ENCODE measurements around the gene TPCN2.
A peak's percentile ranks its signal among the peaks of the same experiment; 100 is the strongest.
"Not testable (repeated sequence)": the region's sequence is repeated elsewhere in the genome, so short reads cannot be mapped to it uniquely, and the experiment has no call there.

TPCN2 gene

DNA sequence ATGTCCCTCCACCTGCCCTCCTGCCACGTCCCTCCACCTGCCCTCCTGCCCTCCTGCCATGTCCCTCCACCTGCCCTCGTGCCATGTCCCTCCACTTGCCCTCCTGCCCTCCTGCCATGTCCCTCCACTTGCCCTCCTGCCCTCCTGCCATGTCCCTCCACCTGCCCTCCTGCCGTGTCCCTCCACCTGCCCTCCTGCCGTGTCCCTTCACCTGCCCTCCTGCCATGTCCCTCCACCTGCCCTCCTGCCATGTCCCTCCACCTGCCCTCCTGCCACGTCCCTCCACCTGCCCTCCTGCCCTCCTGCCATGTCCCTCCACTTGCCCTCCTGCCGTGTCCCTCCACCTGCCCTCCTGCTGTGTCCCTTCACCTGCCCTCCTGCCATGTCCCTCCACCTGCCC is 28.2 kb downstream of the TPCN2 start:
- not testable (repeated sequence) for DNase-seq

DNA sequence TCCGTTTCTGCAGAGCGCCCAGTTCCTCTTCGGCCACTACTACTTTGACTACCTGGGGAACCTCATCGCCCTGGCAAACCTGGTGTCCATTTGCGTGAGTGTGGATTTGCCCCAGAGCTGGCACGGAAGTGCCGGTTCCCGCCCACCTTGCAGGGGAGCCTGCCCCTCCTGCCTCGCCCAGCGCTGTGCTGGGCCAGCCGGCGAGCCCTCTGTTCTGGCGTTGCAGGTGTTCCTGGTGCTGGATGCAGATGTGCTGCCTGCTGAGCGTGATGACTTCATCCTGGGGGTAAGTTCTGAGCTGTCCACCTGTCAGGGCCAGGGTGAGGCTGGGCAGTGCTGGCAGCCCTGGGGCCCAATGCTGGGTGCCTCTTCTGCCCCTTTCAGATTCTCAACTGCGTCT is 29.8 kb downstream of the TPCN2 start:
- DNase-seq: no peak

DNA sequence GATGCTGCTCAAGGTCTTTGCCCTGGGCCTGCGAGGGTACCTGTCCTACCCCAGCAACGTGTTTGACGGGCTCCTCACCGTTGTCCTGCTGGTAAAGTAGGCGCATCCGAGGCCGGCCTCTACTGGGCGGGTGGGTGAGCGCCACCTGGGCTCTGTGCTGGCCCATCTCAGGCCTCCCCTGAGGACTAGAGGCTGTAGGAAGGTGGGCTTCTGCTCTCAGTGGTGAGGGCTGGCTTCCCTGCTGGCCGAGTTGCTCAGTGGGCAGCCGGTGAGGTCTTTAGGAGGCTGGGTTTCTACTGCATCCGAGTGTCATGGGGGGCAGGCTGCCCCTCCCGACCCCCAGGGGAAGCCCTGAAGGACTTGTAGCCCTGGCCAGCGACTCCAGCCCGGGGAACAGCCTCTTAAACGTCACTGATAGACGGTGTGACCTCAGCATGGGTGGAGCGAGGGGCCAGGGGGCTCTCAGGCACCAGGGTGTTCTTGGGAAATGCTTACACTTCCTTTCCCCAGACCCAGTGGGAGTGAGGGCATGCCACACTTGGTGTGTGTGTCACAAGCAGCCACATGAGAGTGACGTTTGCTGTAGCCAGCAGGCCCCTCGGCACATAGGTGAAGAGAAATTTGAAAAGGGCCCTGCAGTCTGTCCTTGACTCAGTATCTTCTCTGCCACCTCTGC is 30.3 kb downstream of the TPCN2 start:
- no peak for DNase-seq

DNA sequence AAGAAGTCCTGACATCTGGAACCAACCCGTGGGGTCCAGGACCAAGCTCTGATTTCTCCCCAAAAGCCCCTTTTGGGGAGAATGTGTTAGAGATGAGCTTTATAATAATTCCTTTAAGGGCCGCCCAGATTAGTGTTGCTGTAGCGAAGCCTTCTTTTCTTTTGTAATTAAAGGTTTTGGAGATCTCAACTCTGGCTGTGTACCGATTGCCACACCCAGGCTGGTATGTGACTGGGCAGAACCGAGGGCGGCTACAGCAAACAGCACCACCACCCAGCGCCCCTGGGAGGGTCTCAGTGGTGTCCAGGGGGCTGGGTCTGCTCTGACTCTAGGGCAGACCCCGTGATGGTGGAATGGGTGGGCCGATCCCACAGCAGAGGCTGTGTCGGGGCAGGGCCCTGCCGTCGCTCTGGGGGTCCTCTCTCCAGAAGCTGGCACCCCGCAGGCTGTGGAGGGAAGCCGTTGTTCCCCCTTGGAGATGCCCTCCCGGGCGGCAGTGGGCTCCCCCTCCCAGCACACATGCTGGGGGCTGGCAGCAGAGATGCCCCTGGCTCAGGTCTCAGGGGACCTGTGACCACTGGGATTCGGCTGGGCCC is 31.0 kb downstream of the TPCN2 start:
- DNase-seq: no peak

DNA sequence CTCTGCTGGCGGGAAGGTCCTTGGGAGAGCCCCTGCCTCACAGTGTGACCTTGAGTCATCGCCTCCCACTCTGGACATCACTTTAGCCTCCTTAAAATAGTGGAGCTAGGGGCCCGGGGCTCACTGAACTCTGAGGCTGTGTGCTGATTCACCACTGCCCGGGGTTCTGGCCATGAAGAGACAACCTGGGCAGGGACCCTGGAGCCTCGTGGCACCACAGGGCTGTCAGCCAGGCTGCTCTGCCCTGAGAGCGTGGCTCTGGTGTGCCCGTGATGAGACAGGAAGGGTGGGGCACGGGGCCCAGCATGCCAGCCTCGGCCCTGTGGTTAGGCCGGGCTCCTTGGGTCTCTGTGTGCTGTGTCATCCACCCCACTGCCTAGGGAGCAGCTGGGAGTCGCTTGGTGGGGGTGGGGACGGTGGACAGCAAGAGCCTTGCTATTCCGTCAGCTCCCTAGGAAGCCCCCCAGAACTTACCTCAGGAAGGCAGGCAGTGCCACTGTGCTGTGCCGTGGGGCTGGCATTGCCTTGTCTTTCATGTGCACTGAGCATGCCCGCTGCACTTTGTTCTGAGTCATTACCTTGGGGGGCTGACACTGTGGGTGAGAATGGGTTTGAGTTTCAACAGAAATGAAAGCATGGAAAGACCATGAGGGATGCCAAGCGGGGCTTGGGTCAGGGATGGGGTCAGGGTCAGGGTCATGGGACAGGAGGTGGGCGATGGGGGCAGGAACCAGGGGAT is 31.7 kb downstream of the TPCN2 start:
- DNase-seq: peak in 1 of 5 donors; percentile 78

DNA sequence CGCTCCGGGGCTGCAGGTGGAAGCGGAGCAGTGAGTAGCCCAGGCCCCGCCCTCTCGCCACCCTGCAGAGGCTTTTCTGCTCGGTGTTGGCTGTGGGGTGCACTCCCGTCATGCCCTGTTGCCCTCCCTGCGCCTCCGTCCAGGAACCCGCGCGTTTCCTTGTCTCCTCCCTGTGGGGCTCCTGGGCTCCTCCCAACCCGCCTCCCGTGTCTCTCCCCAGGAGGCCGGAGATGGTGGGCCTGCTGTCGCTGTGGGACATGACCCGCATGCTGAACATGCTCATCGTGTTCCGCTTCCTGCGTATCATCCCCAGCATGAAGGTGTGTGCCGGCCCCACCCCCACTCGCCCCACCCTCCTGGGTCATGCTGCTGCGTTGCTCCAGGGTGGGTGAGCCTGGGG is 32.4 kb downstream of the TPCN2 start:
- no peak for DNase-seq

DNA sequence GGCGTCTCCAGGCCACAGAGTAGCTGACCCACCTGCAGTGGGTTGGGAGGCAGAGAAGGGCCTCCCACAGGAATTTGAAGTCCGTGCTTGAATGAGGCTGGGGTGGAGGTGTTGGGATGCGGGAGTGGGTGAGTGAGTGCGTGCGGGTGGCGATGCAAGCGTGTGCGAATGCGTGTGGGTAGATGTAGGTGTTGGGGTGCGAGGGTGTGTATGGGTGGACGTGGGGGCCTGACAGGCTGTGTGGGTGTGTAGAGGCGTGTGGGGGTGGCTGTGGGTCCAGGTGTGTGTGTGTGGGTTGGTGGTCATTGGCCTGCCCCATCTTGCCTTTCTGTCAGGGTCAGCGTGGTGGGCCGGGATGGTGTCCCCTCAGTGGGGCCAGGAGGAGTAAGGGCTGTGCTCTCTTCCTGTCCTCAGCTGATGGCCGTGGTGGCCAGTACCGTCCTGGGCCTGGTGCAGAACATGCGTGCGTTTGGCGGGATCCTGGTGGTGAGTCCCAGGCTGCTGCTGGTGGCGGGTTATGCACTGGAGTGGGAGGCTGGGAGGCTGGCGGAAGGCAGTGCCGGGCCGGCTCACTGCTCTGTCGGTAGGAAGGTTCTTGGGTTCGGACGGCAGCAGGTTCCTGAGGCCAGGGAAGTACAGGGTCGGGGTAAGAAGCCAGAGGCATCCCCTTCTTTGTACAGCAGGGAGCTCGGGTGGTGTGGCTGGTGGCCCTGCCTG is 35.0 kb downstream of the TPCN2 start:
- no peak for DNase-seq

DNA sequence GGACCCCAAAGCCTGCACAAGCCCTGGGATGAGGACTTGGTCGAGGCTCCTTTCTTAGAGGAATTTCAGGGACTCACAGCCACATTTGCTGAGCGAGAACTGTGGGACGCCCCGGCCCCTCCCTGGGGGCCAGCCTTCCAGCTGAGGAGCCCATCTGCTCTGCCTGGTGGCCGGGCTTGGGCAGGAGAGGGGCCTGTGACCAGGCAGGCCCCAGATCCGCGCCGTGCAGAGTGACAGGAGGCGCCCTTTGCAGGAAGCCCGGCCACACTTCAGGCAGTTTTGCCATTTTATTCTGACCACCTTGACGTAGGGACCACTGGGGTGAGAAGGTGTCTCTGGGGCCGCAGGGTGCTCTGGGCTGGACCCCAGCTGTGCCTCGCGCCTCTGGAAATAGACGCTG is 35.6 kb downstream of the TPCN2 start:
- DNase-seq: no peak

DNA sequence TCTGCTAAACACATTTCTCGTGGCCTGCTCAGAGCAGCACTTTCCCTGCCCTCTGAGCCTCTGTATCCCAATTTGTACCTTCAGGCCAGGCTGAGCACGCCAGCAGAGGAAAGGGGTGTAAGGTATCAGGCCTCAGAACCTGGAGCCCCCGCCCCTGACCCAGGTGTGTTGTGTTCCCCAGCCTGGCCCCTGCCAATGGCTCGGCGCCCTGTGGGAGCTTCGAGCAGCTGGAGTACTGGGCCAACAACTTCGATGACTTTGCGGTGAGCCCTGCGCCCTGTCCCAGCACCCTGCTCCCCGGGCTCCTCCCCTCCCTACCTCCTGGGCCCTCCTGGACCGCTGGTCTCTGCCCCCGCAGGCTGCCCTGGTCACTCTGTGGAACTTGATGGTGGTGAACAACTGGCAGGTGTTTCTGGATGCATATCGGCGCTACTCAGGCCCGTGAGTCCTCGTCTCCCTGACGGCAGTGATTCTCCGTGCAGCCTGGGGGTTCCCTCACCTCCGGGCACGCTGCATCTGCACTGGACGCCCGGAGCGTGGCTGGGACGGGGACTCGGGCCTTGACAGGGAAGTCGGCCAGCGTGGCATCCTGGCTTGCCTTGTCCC is 36.9 kb downstream of the TPCN2 start:
- DNase-seq: no peak

DNA sequence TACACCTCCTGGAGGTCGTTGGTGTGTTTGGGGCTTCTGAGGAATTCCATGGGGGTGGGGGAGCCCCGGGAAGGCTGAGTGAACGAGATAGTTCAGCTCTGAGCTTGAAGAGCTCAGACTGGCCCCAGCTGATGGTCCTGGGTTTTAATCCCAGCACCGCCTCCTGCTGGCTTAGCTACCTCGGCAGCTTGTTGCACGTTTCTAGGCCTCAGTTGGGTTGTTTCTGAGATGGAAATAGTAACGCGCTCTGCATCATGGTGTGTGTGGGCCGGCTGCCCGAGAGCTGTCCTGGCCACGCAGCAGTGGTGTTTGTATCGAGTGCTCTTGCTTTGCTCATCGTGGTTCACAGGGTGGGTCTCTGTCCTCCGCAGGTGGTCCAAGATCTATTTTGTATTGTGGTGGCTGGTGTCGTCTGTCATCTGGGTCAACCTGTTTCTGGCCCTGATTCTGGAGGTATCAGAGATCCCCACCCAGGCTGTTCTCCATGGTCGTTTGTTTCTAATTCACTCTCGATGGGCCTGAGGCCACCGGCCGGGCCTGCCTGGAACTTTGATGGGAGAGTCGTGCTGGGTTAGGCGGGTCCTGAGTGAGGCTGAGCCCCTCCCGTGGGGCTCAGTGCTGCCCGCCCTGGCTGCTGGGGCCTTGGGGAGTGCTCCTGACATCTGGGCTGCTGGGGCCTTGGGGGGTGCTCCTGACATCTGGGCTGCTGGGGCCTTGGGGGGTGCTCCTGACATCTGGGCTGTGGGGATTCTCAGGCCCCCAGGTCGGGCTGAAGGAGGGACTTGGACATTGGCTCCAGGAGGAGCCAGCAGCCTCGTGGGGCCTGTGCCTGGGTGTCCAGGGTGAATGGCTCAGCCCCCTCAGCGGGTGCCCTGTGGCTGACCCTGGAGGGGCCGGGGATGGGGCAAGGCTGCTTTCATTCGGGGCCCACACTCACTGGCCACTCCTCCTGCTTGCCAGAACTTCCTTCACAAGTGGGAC is 37.7 kb downstream of the TPCN2 start:
- no peak for DNase-seq

DNA sequence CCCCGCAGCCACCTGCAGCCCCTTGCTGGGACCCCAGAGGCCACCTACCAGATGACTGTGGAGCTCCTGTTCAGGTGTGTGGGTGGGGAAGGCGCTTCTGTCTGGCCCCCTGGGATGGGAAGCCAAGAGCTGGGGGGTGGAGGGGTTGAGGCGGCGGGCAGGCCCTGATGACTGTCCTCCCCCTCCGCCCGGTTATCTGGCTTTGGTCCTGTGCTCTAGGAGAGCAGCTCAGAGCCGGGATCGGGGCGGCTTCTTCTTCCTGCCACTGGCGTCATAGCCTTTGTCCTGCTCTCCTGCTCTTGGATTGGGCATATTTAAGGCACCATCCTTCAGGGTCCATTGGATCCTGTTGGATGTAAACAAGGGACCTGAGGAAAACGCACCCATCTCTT is 38.4 kb downstream of the TPCN2 start:
- DNase-seq: no peak

DNA sequence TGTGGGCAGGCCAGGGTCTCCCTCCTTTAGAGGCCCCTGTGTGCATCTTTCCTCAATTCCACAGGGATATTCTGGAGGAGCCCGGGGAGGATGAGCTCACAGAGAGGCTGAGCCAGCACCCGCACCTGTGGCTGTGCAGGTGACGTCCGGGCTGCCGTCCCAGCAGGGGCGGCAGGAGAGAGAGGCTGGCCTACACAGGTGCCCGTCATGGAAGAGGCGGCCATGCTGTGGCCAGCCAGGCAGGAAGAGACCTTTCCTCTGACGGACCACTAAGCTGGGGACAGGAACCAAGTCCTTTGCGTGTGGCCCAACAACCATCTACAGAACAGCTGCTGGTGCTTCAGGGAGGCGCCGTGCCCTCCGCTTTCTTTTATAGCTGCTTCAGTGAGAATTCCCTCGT is 39.1 kb downstream of the TPCN2 start:
- DNase-seq: no peak

DNA sequence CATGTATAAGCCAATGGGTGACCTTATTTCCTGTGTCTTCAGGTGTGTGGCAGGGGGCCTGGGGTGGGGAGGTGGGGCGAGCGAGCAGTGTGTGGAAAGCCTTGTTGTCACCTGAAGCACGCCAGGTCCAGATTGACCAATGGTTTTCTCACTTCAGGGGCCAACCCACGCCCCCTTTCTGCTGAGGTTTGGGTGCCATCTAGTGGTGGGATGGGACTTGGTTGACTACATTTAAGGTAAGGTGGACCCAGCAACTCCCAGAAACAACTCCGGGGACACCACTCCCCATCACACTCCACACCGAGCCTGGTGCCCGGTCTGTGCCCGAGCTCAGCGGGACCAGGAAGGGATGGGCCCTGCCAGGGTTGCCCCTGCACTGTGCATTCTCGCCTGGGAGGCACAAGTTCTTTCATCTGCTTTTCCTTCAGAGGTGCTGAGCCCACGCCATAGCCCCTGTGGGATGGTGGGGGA is 40.0 kb downstream of the TPCN2 start:
- DNase-seq: peak in 2 of 5 donors; percentile 45

DNA sequence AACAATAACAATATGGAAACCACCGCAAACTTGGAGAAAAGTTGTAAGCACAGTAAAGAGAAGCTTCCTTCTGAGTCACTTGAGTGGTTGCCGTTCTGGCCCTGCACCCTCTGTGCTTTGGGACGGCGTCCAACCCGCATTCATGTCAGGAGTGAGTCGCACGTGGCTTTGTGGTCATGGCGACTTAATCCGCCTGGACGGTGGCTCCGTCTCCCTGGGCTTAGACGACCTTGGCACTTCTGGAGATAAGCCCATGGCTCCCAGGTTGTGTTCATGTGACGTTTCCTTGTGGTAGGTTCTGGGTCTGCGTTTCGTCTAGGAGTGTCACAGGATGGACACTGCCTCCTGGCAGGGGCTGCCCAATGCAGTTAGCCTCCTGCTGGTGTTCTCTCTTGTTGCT is 40.5 kb downstream of the TPCN2 start:
- no peak for DNase-seq

DNA sequence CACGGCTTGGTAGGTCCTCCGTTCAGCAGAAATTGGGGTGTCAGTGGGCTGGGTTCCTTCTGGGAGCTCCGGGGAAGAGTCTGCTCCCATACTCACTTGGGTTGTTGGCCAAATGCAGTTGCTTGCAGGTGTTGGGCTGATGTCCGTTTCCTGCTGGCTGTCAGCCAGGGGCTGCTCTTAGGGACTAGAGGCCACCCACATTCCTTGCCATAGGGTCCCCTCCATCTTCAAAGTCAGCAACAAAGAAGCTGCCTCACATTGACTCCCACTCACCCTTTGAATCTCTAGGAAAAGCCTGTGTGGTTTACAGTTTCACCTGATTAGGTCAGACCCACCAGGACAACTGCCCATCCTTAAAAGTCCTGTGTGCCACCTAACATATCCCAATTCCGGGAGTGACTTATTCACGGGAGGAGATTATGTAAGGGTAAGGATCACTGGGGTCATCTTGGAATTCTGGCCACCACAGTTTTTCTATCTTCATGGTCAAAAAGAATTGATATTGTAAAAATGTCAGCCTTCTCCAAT is 43.0 kb downstream of the TPCN2 start:
- no peak for DNase-seq

DNA sequence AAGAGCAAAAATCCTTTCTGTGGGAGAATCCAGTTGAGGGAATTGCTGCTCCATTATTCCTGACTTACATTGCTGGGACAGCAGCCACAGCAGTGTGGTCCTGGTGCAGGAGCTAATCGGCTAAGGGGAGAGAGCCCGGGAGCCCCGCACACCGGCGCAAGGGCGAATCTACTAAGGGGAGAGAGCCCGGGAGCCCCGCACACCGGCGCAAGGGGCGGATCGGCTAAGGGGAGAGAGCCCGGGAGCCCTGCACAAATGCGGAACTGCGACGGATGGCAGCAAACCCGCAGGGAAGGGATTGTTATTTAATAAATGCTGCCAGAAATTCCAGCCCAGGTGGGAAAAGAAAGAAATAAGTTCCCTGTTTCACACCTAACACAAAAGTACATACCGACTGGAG is 43.5 kb downstream of the TPCN2 start:
- DNase-seq: no peak

DNA sequence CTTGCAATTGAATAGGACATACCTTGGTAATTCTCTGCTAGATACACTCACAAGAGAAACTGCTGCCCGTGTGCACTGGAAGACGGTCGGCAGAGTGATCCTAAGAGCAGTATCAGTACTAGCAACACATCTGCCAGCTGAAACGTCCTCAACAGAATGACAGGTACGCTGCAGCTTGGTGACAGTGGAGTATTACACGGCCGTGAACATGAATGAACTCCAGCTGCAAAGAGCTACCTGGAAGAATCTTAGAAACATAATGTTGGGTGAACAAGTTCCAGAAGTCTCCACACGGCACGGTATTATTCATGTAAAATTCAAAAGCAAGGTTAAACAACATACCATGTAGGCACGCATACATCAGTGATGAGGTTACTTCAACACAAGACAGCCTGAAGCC is 44.4 kb downstream of the TPCN2 start:
- DNase-seq: no peak

DNA sequence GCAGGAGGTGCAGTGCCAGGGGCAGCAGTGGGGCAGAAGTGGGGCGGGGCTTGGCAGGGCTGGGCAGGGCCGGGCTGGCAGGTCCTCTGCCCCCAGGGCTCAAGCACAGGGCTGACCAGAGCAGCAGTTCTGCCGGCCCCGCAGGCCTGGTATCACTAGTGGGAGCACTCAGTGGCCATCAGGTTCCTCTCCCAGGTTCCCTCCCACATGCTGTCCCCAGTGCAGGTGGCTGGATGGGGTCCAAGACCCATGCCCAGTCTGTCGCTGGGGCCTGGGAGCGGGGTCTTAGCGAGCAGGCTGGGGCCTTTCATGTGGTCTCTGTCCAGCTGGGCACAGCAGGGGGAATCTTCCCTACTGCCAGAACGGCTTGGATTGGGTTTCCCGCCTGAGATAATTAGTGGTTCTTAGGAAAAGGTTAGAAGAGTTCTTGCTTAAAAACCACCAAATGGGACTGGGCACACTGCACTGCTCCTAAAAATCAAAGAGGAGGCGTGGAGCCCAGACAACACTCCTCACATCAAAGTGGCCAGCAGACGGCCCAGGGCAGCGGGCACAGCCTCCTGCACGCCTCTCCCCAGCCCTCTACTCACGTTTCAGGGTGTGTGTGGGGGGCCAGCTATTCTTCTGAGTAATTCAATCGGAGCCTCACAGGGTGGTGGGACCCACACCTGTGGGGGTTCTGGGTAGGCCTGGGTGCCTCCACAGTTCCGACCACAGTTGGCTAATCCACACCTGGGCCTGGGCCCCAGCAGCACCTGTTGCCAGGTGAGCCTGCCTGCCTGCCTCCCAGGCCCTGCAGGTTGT is 45.6 kb downstream of the TPCN2 start:
- DNase-seq: no peak

DNA sequence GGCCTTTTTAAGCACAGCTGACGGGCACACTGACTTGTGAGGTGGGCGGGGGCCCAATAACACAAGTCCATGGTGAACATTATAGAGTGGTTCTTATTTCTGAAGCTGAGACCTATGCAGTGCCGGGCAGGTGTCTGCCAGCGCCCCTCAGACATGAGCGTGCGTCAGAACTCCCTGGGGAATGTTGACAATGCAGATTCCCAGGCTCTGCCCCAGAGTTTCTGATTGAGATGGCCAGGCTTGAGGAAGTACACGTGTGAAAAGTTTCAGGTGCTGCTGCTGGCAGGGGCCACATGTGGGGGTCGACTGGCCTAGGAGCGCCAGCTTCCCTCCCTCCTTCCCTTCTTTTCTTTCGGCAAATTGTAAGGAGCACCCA is 46.2 kb downstream of the TPCN2 start:
- no peak for DNase-seq

DNA sequence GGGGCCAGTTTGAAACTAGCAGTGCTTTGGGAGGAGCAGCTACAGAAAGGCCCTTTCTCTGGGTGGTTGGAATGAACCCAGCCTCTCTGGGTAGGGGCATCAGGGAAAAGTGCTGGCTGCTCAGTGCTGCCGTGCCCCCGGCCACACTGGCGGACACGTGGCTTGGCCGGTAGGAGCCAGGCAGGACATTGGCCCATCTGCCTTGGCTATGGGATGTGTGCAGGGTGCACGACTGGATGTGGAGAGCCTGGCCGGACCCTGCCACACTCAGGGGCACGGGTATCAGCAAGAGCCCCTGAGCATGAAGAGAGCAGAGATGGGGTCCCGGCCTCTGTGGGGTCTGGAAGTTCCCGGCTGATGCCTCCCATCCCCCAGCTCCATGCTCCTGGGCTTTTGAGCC is 46.6 kb downstream of the TPCN2 start:
- no peak for DNase-seq

DNA sequence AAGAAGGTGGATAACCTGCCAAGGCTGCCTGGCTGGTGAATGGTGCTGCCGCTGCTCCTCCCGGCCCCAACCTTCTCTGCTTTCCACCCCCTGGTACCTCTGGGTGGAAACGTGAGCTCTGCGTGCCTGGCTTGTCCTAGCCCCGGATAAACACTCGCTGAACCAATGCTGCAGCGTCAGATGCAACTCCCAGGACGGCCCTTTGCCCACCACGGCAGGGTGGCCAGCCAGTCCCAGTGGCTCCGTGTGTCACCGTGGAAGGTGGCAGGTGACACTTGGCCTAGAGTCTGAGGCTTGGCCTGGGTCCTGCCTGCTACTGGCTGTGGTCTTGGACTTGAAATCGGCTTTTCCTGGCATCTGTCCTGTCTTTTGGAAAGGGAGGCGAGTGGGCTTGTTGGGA is 47.7 kb downstream of the TPCN2 start:
- DNase-seq: no peak
